Glomerular visceral epithelial cell (primary cell): ENCODE results near the gene HOXD4.
A peak's percentile ranks its signal among the peaks of the same experiment; 100 is the strongest.

Experiments
- DNase-seq: peaks from one replicate; pipeline ENCODE4 v3.0.0-alpha.2; 2016; ENCODE audit errors: extremely low spot score

HOXD4 gene

GRCh38 chr2:176156807-176157498 is 5.6 kb downstream of the HOXD4 start, which contains the start of gene HOXD3:
HOXD3 (plus strand) TSS chr2:176157307; CDS start chr2:176169115, 11,808 bp downstream.
- DNase-seq: no peak

DNA sequence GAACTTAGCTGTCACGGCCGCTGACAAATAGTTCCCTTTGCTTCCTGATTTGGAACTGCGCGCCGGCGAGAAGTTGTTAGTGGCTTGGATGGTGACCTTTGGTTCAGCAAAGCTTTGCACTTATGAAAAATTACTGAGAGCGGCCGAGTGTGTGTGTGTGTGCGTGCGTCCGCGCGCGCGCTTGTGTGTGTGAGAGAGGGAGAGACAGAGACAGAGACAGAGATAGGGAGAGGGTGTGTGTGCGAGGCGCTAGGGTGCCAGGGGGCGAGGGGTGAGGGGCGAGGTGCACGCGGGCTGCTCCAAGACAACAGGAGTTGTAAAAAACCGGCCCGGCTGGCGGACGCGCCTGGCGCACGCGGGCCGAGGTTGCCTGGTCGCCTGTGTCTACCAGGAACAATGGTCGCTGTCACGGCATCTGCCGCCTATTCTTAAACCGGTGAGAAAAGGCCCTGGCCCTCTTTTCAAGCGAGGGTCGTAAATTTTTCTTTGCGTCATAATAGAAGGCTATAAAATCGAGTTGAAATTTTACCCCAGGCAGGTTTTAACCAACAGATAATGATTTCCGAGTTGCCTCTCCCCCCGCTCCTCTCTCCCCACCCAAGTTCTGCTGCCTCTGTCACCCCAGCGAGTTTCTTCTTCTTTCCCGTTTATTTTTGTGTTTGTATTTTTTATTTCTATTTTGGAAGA is 6.3 kb downstream of the HOXD4 start:
- DNase-seq: peak; percentile 44

DNA sequence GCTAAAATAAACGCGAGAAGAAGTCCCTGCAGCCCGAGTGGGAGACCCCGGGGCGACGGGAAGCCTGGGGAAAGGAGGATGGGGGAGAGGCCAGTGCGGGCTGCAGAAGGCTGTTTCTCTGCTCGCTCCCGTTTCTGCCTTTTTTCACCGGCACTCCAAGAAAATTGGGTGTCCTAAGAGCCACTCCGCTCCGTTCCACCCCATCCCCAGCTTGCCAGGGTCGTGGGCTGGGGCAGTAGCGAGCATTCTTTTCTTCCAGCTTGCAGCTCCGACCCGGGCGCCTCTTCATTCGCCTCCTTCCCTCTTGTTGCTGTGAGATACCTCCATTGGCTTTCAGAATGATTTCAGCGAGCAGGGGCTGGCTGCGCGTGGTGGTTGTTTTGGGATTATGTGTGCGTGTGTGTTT is 6.8 kb downstream of the HOXD4 start:
- no peak for DNase-seq

- DNase-seq: no peak
These were observed 7.7 kb downstream of the HOXD4 start for GRCh38 chr2:176158855-176159662.

- DNase-seq: no peak
These were observed 8.4 kb downstream of the HOXD4 start for GRCh38 chr2:176159663-176160250.

GRCh38 chr2:176160251-176160985 is 9.1 kb downstream of the HOXD4 start:
- no peak for DNase-seq

DNA sequence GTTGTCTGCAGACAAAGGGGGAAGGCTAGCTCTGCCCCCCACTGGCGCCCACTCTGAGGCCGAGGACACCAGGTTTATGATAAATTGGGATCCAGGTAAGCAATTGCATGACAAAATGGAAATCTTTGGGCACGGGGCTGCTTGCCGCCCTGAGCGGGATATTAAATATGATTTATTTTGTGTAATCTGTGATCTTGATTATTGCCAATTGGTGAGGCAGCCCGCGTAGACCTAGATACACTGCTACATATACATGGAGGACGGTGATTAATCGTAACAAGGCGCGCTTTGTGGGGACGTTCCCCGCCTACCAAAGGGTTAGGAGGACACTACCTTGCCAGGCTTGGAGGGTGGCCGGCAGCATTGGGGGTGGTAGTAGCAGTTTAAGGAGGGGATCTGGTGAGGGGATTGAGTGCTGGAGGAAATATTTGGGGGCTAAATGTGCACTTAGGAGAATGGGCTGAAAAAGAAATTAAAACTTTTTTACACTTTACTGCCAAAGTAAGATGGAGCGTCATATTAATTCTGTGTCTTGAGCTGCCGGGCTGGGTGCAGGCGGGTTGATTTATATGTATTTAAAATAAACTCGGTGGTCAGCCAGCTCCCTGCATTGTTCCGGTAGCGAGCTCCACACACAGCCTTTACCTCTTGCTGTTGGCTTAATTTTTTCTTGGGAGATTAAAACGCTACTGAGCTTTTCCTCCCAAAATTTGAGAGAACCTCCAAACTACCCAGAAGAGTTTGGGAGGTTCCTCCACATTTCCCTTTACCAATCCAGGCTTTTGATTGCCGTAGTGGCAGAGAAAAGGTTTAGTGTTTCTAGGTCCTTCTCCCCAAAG is 9.9 kb downstream of the HOXD4 start:
- DNase-seq: no peak

- no peak for DNase-seq
These were observed 10.7 kb downstream of the HOXD4 start for GRCh38 chr2:176161825-176162626.

- DNase-seq: no peak
These were observed 11.7 kb downstream of the HOXD4 start for GRCh38 chr2:176162911-176163671.

DNA sequence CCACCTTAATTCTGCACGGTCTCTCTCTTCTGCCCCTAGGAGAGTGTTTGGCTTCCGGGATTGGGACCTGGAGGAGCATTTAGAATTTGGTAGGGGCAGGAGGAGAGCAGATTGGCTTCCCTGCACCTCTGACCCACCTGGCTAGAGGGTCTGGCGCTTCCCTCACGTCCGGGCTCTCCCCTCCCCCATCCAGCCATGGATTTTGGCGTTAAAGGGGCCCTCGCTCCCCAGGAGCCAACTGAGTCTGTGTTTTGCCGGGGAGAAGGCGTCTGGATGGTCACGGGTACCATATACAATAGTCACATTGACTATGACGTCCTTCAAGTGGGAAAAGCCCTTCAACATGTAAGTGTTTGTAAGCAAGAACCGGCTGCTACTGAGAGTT is 12.3 kb downstream of the HOXD4 start:
- DNase-seq: no peak

DNA sequence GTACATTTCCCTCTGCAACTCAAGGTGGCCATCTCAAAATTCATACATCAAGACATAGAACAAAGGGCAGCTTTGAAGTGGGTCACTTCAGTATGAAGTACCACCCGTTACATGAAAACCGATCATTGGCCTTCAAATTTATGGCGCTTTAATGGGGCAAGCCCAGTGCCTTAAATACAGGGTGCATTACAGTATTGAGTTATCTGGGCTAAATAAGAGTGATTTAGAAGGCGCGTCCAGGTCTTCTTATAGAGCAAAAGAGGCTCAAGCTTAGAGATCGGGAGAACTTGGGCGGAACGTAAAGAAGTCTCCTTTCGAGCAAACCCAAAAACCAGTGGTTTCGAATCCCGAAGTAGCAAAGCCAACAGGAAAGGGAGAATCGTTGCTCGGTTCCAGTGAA is 12.9 kb downstream of the HOXD4 start:
- no peak for DNase-seq

DNA sequence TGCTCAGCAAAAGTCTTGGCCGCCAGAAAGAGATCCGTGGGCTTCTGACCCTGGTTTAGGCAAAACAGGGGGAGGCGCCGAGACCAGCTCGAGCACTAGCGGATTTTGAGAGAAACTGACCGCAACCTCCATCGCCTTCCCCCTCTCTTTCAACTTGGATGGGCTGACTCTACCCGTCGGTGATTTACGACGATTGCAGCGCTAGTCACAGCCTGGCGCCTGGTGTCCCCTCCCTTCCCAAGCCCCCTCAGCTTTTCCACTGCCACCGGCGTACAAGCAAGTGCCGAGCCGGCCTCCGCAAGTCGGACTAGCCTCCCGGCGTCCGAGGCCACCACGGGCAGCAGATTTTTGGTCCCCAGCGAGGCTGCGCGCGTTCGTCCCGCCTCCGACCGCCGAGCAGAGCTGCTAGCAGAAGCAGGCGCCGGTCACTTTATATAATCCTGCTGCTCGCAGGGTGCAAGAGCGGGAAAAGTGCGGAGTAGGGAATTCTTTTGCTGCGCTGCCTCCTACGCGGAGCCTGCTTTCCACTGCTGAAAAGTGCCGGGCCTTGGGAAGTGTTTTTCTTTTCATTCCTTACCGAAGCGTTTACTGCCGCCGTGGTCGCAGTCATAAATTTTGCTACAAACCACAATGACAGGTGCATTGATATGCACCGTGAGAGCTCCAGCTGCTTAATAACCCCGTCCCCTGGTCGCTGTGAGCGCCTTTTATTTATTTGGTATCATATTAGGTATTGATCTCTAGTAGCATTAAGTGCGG is 13.4 kb downstream of the HOXD4 start:
- DNase-seq: no peak

DNA sequence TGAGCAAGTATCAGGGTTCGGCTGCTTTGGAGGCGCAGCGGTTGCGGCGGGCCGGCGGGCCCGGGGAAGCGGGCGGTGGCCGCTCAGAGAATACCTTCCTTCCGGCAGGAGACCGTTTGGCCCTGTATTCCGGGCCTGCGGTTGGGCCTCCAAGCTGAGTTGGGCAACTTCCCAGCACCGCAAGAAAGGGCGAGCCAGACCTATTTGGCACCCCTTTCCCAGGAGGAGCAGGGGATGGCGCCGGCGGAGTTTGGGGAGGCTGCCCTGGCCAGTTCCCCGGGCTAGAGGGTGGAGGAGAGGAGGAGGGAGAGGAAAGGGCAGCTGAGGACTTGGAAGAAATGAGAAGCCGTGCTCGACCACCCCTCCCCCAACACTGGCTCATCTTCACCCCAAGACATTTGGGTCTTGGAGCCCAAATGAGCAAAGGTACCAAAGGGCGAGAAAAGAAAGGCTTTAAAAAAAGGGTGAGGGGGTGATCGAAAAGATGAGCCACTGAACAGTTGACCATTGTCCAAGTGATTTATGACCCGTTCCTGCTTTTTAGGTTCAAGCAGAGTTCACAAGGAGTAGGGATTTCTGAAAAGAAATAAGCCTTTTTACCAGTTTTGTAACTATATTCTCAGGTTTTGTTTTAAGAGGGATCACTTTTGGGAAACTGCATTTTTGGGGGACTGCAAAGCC is 14.2 kb downstream of the HOXD4 start:
- DNase-seq: no peak

DNA sequence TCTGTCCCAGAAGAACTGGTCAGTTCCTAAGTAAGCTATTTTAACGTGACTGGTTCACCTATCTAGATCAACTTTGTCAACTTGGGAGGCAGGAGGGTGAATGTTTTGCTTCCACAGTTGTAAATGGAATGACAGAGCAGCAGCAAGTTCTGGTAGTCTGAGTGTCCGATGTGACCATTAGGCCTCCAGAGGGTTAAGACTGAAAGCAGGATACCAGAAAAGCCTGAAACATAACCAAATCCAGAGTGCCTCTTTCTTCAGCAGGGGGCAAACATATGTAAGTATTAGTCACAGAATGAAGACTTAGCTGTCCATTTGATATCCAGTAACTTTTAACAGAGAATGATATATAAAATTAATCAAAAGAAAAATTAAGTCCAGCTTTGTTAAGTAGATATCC is 14.9 kb downstream of the HOXD4 start:
- DNase-seq: no peak

DNA sequence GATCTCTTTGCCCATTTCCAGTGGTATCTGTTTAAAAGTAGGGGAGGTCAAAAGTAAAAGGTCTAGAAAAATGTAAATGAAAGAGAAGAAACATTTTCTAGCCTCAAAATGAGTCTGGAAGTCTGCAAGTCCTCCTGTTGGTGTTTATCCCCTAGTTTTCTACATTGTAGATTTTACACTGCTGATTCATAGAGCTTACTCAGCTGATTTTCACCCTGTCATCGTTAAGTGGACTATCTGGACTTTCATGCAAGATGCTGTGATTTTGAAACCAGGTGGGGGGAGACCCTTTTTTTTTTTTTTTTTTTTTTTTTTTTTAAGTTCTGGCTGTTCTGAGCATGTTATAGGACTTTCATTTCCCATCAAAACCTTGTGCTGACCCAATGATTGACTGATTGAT is 16.0 kb downstream of the HOXD4 start:
- no peak for DNase-seq

GRCh38 chr2:176169181-176169580 is 17.8 kb downstream of the HOXD4 start:
- no peak for DNase-seq

- DNase-seq: no peak
These were observed 18.4 kb downstream of the HOXD4 start for GRCh38 chr2:176169711-176170110.
